Measurements from ENCODE around the gene ACER3. TPM values are rescaled to one million over a fixed set of nuclear protein-coding genes. Genes with fewer than 3 reads are reported as not detected.
"Not testable (repeated sequence)": the region's sequence is repeated elsewhere in the genome, so short reads cannot be mapped to it uniquely, and the experiment has no call there.

ACER3 gene
- total RNA-seq, 1 experiment from 2014 or later, result 13.7 TPM

GRCh38 chr11:77009533-77010160, 148.9 kb downstream of the ACER3 start:
- Mint-ChIP-seq H3K4me3 (no peak overlapping the region), H3K4me1 (no peaks in the 10 kb centered on the region), H3K27ac (no peak overlapping the region), H3K9me3 (peaks cover 5% of the 10 kb centered on the region), H3K27me3 (ENCODE audit: low read depth) (no peaks in the 10 kb centered on the region), H3K36me3 (no peaks in the 10 kb centered on the region; the same call in 1 of the 2 replicates)
- ChIA-PET POLR2A (no interaction called here), CTCF (no interaction called here)
- no peak for TF ChIP-seq ZNF423 (CRISPR knock-in tag; IDR thresholded peaks at IDR 0.05)
- TF ChIP-seq MLX (CRISPR knock-in tag; IDR thresholded peaks at IDR 0.05), result no peak
- no peak for DNase-seq (ENCODE audit: low spot score)
- no peak for ATAC-seq

- Mint-ChIP-seq H3K27ac (no peak overlapping the region), H3K4me3 (no peak overlapping the region), H3K27me3 (ENCODE audit: low read depth) (no peaks in the 10 kb centered on the region), H3K9me3 (no peaks in the 10 kb centered on the region), H3K36me3 (no peaks in the 10 kb centered on the region), H3K4me1 (no peaks in the 10 kb centered on the region)
- POLR2A ChIA-PET, result no interaction called here
- TF ChIP-seq CDX4 (CRISPR knock-in tag; IDR thresholded peaks at IDR 0.05; ENCODE audit: borderline replicate concordance), result no peak
- peak; percentile 78 for TF ChIP-seq ZNF121 (CRISPR knock-in tag; IDR thresholded peaks at IDR 0.05)
- ATAC-seq (no peak), DNase-seq (ENCODE audit: low spot score) (no peak)
- CTCF ChIA-PET, result no interaction called here
Observed at GRCh38 chr11:77014669-77015068, 154.0 kb downstream of the ACER3 start.

- H3K4me3 Mint-ChIP-seq; H3K36me3 Mint-ChIP-seq; H3K9me3 Mint-ChIP-seq; H3K27ac Mint-ChIP-seq; ATAC-seq; DNase-seq (ENCODE audit: low spot score); POLR2A ChIA-PET; H3K27me3 Mint-ChIP-seq (ENCODE audit: low read depth): not testable (repeated sequence)
- peaks cover 29% of the 10 kb centered on the region for H3K4me1 Mint-ChIP-seq
- CTCF ChIA-PET, result interaction anchor here (1.1 kb wide), 1 partner anchor 73 kb away, joined by 4 read pairs; no protein-coding TSS in a partner anchor
Observed at GRCh38 chr11:77018396-77018924, 157.7 kb downstream of the ACER3 start.

GRCh38 chr11:77019976-77020595, 159.4 kb downstream of the ACER3 start:
- no peak overlapping the region for H3K4me3 Mint-ChIP-seq
- TF ChIP-seq ETV6 (CRISPR knock-in tag; IDR thresholded peaks at IDR 0.05), result no peak
- DNase-seq (ENCODE audit: low spot score) (no peak), ATAC-seq (no peak)
- no peak overlapping the region for H3K27ac Mint-ChIP-seq
- ChIA-PET CTCF (interaction anchor here (1.1 to 3.8 kb wide), 3 partner anchors 10 to 101 kb away, joined by 4 to 22 read pairs (median 5); no protein-coding TSS in a partner anchor), POLR2A (no interaction called here)
- H3K4me1 Mint-ChIP-seq, result peaks cover 31% of the 10 kb centered on the region
- no peaks in the 10 kb centered on the region for H3K36me3 Mint-ChIP-seq
- H3K9me3 Mint-ChIP-seq, result no peaks in the 10 kb centered on the region
- H3K27me3 Mint-ChIP-seq (ENCODE audit: low read depth), result no peaks in the 10 kb centered on the region

GRCh38 chr11:77020734-77021133, 160.0 kb downstream of the ACER3 start:
- TF ChIP-seq ATF1 (CRISPR knock-in tag; IDR thresholded peaks at IDR 0.05) (no peak), E2F4 (CRISPR knock-in tag; IDR thresholded peaks at IDR 0.05; ENCODE audit: borderline replicate concordance, low read depth) (no peak)
- H3K36me3 Mint-ChIP-seq, result no peaks in the 10 kb centered on the region
- H3K27me3 Mint-ChIP-seq (ENCODE audit: low read depth), result no peaks in the 10 kb centered on the region
- peaks cover 31% of the 10 kb centered on the region for H3K4me1 Mint-ChIP-seq
- H3K9me3 Mint-ChIP-seq, result no peaks in the 10 kb centered on the region
- DNase-seq (ENCODE audit: low spot score) (no peak), ATAC-seq (no peak)
- CTCF ChIA-PET, result interaction anchor here (1.0 to 3.8 kb wide), 8 partner anchors 10 to 299 kb away, joined by 3 to 22 read pairs (median 5); no protein-coding TSS in a partner anchor
- 0 out of 2 replicates have a peak overlapping the region, but pooled peaks have one; percentile 12 for H3K27ac Mint-ChIP-seq
- no peak overlapping the region for H3K4me3 Mint-ChIP-seq
- POLR2A ChIA-PET, result no interaction called here

- H3K4me1 Mint-ChIP-seq, result peaks cover 31% of the 10 kb centered on the region
- ChIA-PET CTCF (interaction anchor here (0.8 to 2.3 kb wide), 5 partner anchors 15 to 291 kb away, joined by 3 to 12 read pairs (median 7); no protein-coding TSS in a partner anchor), POLR2A (no interaction called here)
- H3K27ac Mint-ChIP-seq, result no peak overlapping the region
- no peaks in the 10 kb centered on the region for H3K9me3 Mint-ChIP-seq
- DNase-seq (ENCODE audit: low spot score) (no peak), ATAC-seq (no peak)
- no peak overlapping the region for H3K4me3 Mint-ChIP-seq
- no peaks in the 10 kb centered on the region for H3K36me3 Mint-ChIP-seq
- peaks cover 2% of the 10 kb centered on the region; the same call in 1 of the 2 replicates for H3K27me3 Mint-ChIP-seq (ENCODE audit: low read depth)
- TF ChIP-seq ATF1 (CRISPR knock-in tag; IDR thresholded peaks at IDR 0.05) (no peak), ESRRA (CRISPR knock-in tag; IDR thresholded peaks at IDR 0.05; ENCODE audit: borderline replicate concordance) (no peak), AR (CRISPR knock-in tag; IDR thresholded peaks at IDR 0.05) (no peak), SOX15 (CRISPR knock-in tag; IDR thresholded peaks at IDR 0.05) (no peak), OVOL2 (CRISPR knock-in tag; IDR thresholded peaks at IDR 0.05; ENCODE audit: borderline replicate concordance) (no peak), ZNF219 (CRISPR knock-in tag; IDR thresholded peaks at IDR 0.05; ENCODE audit: borderline replicate concordance) (no peak), E2F5 (CRISPR knock-in tag; IDR thresholded peaks at IDR 0.05) (no peak), NR2C2 (CRISPR knock-in tag; IDR thresholded peaks at IDR 0.05) (no peak)
Observed at GRCh38 chr11:77024745-77025144, 164.0 kb downstream of the ACER3 start.

Data from WTC11 (cell line).